GM18861 (cell line): ENCODE data around the gene CEACAM5.
"Not testable (repeated sequence)": the region's sequence is repeated elsewhere in the genome, so short reads cannot be mapped to it uniquely, and the experiment has no call there.

Experiments
- ATAC-seq: cut with Tn5 transposase; IDR thresholded peaks from one replicate; pipeline ENCODE4 v1.9.1; 2021; ENCODE audit not compliant: unreplicated experiment

CEACAM5 gene

DNA sequence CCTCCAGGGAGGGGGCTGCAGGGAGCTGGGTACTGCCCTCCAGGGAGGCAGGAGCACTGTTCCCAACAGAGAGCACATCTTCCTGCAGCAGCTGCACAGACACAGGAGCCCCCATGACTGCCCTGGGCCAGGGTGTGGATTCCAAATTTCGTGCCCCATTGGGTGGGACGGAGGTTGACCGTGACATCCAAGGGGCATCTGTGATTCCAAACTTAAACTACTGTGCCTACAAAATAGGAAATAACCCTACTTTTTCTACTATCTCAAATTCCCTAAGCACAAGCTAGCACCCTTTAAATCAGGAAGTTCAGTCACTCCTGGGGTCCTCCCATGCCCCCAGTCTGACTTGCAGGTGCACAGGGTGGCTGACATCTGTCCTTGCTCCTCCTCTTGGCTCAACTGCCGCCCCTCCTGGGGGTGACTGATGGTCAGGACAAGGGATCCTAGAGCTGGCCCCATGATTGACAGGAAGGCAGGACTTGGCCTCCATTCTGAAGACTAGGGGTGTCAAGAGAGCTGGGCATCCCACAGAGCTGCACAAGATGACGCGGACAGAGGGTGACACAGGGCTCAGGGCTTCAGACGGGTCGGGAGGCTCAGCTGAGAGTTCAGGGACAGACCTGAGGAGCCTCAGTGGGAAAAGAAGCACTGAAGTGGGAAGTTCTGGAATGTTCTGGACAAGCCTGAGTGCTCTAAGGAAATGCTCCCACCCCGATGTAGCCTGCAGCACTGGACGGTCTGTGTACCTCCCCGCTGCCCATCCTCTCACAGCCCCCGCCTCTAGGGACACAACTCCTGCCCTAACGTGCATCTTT, 7.8 kb upstream of the CEACAM5 start:
- ATAC-seq, result no peak

DNA sequence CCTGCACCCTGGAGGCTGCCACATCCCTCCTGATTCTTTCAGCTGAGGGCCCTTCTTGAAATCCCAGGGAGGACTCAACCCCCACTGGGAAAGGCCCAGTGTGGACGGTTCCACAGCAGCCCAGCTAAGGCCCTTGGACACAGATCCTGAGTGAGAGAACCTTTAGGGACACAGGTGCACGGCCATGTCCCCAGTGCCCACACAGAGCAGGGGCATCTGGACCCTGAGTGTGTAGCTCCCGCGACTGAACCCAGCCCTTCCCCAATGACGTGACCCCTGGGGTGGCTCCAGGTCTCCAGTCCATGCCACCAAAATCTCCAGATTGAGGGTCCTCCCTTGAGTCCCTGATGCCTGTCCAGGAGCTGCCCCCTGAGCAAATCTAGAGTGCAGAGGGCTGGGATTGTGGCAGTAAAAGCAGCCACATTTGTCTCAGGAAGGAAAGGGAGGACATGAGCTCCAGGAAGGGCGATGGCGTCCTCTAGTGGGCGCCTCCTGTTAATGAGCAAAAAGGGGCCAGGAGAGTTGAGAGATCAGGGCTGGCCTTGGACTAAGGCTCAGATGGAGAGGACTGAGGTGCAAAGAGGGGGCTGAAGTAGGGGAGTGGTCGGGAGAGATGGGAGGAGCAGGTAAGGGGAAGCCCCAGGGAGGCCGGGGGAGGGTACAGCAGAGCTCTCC, 6.9 kb upstream of the CEACAM5 start:
- no peak for ATAC-seq

DNA sequence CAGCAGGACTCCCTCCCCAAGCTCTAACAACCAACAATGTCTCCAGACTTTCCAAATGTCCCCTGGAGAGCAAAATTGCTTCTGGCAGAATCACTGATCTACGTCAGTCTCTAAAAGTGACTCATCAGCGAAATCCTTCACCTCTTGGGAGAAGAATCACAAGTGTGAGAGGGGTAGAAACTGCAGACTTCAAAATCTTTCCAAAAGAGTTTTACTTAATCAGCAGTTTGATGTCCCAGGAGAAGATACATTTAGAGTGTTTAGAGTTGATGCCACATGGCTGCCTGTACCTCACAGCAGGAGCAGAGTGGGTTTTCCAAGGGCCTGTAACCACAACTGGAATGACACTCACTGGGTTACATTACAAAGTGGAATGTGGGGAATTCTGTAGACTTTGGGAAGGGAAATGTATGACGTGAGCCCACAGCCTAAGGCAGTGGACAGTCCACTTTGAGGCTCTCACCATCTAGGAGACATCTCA, 6.2 kb upstream of the CEACAM5 start:
- no peak for ATAC-seq

DNA sequence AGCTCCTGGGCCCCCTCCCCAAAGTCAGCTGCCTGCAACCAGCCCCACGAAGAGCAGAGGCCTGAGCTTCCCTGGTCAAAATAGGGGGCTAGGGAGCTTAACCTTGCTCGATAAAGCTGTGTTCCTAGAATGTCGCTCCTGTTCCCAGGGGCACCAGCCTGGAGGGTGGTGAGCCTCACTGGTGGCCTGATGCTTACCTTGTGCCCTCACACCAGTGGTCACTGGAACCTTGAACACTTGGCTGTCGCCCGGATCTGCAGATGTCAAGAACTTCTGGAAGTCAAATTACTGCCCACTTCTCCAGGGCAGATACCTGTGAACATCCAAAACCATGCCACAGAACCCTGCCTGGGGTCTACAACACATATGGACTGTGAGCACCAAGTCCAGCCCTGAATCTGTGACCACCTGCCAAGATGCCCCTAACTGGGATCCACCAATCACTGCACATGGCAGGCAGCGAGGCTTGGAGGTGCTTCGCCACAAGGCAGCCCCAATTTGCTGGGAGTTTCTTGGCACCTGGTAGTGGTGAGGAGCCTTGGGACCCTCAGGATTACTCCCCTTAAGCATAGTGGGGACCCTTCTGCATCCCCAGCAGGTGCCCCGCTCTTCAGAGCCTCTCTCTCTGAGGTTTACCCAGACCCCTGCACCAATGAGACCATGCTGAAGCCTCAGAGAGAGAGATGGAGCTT, 4.7 kb upstream of the CEACAM5 start:
- ATAC-seq, result no peak

DNA sequence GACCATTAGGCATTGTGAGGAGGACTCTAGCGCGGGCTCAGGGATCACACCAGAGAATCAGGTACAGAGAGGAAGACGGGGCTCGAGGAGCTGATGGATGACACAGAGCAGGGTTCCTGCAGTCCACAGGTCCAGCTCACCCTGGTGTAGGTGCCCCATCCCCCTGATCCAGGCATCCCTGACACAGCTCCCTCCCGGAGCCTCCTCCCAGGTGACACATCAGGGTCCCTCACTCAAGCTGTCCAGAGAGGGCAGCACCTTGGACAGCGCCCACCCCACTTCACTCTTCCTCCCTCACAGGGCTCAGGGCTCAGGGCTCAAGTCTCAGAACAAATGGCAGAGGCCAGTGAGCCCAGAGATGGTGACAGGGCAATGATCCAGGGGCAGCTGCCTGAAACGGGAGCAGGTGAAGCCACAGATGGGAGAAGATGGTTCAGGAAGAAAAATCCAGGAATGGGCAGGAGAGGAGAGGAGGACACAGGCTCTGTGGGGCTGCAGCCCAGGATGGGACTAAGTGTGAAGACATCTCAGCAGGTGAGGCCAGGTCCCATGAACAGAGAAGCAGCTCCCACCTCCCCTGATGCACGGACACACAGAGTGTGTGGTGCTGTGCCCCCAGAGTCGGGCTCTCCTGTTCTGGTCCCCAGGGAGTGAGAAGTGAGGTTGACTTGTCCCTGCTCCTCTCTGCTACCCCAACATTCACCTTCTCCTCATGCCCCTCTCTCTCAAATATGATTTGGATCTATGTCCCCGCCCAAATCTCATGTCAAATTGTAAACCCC, 2.8 kb upstream of the CEACAM5 start:
- ATAC-seq, result no peak

DNA sequence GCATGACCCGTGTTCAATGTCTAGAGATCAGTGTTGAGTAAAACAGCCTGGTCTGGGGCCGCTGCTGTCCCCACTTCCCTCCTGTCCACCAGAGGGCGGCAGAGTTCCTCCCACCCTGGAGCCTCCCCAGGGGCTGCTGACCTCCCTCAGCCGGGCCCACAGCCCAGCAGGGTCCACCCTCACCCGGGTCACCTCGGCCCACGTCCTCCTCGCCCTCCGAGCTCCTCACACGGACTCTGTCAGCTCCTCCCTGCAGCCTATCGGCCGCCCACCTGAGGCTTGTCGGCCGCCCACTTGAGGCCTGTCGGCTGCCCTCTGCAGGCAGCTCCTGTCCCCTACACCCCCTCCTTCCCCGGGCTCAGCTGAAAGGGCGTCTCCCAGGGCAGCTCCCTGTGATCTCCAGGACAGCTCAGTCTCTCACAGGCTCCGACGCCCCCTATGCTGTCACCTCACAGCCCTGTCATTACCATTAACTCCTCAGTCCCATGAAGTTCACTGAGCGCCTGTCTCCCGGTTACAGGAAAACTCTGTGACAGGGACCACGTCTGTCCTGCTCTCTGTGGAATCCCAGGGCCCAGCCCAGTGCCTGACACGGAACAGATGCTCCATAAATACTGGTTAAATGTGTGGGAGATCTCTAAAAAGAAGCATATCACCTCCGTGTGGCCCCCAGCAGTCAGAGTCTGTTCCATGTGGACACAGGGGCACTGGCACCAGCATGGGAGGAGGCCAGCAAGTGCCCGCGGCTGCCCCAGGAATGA, 1.5 kb upstream of the CEACAM5 start:
- ATAC-seq, result no peak

DNA sequence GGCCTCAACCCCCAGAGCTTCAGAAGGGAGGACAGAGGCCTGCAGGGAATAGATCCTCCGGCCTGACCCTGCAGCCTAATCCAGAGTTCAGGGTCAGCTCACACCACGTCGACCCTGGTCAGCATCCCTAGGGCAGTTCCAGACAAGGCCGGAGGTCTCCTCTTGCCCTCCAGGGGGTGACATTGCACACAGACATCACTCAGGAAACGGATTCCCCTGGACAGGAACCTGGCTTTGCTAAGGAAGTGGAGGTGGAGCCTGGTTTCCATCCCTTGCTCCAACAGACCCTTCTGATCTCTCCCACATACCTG, 969 bp upstream of the CEACAM5 start:
- ATAC-seq, result no peak

DNA sequence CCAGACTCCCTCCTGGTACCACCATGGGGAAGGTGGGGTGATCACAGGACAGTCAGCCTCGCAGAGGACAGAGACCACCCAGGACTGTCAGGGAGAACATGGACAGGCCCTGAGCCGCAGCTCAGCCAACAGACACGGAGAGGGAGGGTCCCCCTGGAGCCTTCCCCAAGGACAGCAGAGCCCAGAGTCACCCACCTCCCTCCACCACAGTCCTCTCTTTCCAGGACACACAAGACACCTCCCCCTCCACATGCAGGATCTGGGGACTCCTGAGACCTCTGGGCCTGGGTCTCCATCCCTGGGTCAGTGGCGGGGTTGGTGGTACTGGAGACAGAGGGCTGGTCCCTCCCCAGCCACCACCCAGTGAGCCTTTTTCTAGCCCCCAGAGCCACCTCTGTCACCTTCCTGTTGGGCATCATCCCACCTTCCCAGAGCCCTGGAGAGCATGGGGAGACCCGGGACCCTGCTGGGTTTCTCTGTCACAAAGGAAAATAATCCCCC, 505 bp upstream of the CEACAM5 start:
- no peak for ATAC-seq

DNA sequence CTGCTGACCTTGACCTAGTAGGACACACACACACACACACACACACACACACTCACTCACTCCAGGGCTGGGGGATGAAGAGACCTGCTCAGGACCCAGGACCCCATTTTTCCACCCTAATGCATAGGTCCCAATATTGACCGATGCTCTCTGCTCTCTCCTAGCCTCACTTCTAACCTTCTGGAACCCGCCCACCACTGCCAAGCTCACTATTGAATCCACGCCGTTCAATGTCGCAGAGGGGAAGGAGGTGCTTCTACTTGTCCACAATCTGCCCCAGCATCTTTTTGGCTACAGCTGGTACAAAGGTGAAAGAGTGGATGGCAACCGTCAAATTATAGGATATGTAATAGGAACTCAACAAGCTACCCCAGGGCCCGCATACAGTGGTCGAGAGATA, 1.1 kb downstream of the CEACAM5 start:
- not testable (repeated sequence) for ATAC-seq

DNA sequence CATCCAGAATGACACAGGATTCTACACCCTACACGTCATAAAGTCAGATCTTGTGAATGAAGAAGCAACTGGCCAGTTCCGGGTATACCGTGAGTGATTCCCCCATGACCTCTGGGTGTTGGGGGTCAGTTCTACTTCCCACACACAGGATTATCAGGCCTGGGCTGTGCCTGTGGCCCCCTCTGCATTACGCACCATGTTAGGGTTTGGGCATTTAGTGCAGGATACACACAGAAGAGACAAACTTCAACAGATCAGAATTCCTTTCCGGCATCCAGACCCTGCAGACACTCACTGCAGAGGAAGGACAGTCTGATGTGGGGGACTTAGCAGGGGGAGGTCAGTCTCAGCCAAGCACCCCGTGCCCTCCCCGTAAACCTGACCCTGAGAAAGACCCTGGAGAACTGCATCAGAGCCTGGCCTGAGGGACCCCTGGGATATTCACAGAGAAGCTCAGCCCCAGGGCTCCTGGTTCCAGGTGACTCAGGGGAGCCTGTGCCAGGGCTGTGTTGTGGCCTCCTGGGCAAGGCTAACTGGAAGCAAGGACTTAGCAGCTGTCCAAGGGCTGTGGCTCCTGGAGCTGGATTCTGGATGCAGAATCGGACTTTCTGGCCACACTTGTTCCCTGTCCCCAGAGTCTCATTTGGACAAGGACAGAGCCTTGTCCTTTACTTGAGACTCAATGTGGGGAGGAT, 1.7 kb downstream of the CEACAM5 start:
- no peak for ATAC-seq

DNA sequence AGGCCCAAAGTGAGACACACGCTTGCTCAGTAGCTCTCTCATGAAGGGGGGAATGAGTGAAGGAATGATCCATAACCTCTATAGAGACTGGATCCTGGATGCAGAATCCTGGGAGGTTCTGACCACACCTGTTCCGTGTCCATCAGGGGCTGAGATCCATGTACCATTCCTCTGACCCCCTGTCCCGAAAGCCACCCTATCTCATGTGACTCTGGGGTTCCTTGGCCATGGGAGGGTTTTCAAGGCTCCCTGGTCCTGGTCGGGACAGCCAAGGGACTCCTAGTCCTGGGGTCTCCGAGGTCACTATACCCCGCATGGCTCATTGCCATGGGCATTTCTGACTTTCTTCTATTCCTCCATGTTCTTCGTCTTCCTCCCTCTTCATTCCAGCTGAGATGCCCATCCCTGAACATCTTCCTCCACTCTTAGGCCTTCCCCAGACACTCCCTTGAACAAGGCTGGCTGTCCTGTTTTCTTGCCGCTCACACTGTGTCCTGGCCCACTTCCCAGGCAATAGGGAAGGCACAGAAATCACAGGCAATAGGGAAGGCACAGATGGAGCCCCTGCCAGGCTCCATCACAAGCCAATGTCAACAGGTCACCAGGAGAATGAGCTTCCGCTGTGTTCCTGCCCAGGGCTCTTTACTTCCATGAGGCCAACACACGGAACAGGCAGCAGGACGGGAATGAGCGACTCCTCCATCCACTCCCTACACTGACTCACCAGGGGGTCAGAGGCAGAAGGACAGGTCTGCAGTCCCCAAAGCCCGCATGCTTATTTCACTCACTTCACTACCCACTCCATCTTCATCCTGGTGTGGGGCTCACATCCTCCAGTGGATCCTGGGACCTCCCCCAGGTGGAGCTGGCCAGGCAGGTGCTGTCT, 3.2 kb downstream of the CEACAM5 start:
- ATAC-seq, result no peak

DNA sequence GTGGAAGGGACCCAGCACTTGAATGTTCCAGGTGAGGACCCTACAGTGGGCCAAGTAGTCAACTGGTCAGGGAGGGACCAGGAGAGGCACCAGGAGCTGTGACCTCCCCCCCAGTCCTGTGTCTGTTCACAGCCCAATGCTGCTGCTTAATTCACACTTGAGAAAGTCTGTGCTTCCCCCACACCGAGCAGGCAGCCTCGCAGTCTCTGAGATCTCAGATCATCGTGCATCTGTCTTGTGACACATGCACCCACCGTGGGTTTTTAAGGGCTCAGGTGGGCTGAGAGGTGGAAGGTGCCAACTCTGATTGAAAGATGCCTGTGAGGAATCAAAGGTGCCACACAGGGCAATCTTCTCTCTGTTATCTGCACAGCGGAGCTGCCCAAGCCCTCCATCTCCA, 6.2 kb downstream of the CEACAM5 start:
- no peak for ATAC-seq

DNA sequence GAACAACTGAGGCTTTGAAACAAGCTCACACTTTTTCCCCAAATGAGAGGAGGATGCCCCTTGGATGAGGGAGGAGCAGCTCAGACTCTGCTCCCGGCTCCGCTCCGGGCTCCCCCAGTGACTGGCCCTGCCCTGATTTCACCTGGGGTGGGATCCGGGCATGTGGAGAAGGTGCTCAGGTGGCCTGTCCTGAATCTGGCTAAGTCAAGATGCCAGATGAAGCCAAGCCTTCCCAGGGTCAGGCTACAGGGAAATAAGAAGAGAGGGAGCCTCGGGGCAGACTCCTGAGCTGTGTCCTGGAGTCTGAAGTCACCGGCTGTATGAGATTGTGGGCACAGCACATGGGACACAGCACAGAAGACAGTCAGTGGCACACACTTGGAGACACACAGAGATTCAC, 10.3 kb downstream of the CEACAM5 start:
- ATAC-seq, result no peak

DNA sequence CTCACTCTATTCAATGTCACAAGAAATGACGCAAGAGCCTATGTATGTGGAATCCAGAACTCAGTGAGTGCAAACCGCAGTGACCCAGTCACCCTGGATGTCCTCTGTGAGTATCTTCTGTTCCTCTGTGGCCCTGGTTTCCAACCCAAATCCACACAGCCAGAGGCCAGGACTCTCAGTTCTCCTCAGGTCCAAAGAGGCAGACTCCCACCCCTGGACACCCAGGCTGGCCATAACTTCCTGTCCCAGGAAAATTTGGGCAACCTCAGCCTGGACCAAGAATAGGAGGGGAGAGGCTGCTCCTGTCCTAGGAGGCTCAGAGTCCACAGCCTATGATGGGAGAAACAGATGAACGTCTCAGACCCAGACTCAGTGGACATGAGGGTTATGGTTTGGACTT, 11.7 kb downstream of the CEACAM5 start:
- ATAC-seq, result no peak

DNA sequence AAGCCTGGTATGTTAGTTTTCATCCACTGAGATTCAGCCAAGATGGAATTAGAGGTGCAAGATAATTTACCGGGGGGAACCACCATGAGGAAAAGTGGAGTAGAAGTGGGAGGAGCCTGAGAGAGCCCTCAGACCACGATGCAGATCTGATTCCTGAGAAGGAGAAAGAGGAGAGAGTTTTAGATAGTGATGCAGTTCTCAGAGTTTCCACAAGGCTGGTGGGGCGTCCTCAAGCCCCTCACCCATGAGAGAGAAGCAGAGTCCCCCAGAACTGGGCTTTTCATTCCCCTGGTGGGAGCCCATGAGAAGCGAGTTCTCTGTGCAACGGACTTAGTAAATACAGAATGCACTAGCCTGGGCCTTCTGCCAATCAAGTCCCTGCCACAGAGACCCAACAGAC, 18.1 kb downstream of the CEACAM5 start:
- no peak for ATAC-seq

DNA sequence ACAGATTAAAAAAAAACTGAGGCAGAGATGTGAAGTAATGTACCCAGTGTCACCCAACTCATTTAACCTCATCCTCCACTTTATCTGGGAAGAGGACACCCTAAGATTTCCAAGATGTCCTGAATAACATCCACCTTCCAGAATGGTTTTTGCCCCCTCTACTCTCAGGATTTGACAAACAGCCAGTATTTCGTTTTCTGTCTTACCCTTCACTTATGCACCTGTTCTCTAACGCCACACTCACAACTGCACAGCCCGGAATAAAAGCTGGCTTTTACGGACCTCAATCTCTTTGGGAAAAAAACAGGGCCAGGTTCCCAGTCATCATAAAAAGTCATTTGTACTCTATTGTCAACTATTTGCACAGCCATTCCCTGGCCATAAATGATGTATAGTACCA, 25.7 kb downstream of the CEACAM5 start:
- no peak for ATAC-seq

DNA sequence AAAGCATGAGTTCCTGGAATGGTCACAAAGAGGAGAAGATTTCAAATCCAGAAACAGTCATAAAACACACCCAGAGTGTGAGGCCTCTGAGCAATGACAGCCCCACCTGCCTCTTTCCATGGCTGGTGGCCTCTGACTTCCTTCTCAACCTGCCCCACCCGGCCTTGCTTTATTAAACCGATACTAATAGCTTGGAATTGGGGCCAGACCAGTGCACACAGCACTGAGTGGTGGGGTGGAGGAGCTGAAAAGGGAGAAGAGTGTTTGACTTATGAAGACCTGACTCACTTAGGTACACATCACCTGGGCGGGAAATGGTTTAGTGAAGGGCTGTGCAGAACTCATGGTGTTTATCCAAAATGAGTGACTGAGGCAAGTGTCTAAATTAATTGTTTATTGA, 26.2 kb downstream of the CEACAM5 start:
- no peak for ATAC-seq

DNA sequence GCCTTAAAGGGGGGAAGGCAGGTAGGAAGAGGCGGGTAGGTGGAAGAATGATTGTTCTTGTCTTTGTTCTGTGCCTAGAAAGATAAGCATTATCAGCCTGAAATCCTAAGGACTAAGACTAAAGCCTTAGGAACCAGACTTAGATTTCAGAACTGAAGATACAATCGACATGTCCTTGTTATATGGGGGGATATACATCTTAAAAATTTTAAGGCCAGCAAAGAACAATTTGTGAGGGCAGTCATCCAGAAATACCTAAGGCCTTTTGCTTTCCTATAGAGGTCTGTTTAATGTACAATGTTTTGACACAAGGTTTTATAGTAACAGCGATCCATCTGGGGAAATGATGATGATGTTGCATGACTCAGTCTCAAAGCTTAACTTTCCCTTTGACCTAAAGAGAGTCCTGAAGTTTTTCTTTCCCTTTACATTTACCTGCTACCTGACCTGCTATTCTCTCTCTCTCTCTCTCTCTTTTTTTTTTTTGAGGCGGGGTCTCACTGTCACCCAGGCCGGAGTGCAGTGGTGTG, 26.7 kb downstream of the CEACAM5 start:
- no peak for ATAC-seq

DNA sequence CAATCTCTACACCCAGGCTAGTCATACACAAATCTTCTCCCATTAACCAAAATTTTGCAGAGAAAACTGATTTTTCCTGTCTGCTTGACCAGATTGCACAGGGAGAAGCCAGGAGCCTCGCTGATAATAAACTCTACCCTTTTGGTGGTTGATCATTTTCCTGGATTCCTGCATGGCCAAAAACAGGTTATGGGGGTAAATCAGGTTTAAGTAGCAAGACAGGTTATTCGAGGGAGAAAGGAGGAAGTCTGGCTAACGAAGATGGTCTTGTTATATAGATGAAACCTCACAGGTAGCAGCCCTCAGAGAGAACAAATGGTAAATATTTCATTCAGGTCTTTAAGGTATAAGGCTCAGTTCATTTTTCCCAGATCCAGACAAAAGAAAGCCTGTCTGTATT, 30.9 kb downstream of the CEACAM5 start:
- no peak for ATAC-seq
